OCI-LY3 (cell line): ENCODE data around the gene LARGE1.

Experiments used
- EZH2phosphoT487 ChIP-seq: fragments of 200-600 bp; shearing (Covaris generic); IDR thresholded peaks from 2 replicates; pipeline ENCODE4 v1.6.1; 2018; ENCODE audit warnings: antibody characterized with exemption, mixed run types, low read depth
- TF ChIP-seq, protein P1 (sequence below): fragments of 200-600, 300-600 bp; sonication (generic); IDR thresholded peaks from 2 replicates; pipeline ENCODE4 v1.5.1; 2014; ENCODE audit warnings: antibody characterized with exemption, low read length, low read depth

DNA sequence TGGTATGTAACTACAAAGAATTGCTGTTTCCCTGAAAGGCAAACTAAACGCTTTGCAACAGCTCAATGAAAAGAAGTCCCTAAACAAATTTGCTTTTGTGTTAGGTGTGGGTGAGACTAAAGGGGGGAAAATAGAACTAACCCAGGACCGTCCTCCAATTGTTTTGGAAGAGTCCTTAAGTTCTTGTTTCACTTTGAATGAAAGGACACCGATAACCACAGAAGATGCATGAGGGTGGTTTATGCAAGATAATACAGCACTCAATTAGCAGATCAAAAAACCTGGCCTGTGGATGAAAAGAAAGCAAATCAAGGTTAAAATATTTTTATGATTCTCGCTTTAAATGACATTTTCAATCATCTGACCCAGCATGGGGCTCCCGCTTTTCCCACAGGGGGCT, 557.6 kb downstream of the LARGE1 start:
- TF ChIP-seq, protein P1, sequence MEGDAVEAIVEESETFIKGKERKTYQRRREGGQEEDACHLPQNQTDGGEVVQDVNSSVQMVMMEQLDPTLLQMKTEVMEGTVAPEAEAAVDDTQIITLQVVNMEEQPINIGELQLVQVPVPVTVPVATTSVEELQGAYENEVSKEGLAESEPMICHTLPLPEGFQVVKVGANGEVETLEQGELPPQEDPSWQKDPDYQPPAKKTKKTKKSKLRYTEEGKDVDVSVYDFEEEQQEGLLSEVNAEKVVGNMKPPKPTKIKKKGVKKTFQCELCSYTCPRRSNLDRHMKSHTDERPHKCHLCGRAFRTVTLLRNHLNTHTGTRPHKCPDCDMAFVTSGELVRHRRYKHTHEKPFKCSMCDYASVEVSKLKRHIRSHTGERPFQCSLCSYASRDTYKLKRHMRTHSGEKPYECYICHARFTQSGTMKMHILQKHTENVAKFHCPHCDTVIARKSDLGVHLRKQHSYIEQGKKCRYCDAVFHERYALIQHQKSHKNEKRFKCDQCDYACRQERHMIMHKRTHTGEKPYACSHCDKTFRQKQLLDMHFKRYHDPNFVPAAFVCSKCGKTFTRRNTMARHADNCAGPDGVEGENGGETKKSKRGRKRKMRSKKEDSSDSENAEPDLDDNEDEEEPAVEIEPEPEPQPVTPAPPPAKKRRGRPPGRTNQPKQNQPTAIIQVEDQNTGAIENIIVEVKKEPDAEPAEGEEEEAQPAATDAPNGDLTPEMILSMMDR, result no peak
- no peak for TF ChIP-seq EZH2phosphoT487
